ENCODE results near the gene XIRP2.

XIRP2 gene

GRCh38 chr2:167132906-167133555 lies 244.8 kb downstream of the XIRP2 start:
- TF ChIP-seq MAX (IDR thresholded peaks at IDR 0.05; ENCODE audit: low read depth, low read length), result no peak
- no peak for TF ChIP-seq POLR2A (IDR thresholded peaks at IDR 0.05; ENCODE audit: extremely low read depth, insufficient read length)
- TF ChIP-seq MYC (IDR thresholded peaks at IDR 0.05; ENCODE audit: low read depth, low read length), result no peak
- no peak for TF ChIP-seq CTCF (IDR thresholded peaks at IDR 0.05; ENCODE audit: low read depth, low read length)
- H3K4me3 ChIP-seq (ENCODE audit: low read depth, low read length), result no peak overlapping the region
- DNase-seq (ENCODE audit: low read depth), result no peak

GRCh38 chr2:167133614-167134013 lies 245.3 kb downstream of the XIRP2 start:
- no peak for DNase-seq (ENCODE audit: low read depth)
- no peak overlapping the region for H3K4me3 ChIP-seq (ENCODE audit: low read depth, low read length)
- TF ChIP-seq CTCF (IDR thresholded peaks at IDR 0.05; ENCODE audit: low read depth, low read length) (no peak), MYC (IDR thresholded peaks at IDR 0.05; ENCODE audit: low read depth, low read length) (no peak), MAX (IDR thresholded peaks at IDR 0.05; ENCODE audit: low read depth, low read length) (no peak), POLR2A (IDR thresholded peaks at IDR 0.05; ENCODE audit: extremely low read depth, insufficient read length) (no peak)

- H3K4me3 ChIP-seq (ENCODE audit: low read depth, low read length), result no peak overlapping the region
- no peak for DNase-seq (ENCODE audit: low read depth)
Observed at GRCh38 chr2:167134381-167135072, 246.2 kb downstream of the XIRP2 start.

GRCh38 chr2:167135706-167136105 lies 247.4 kb downstream of the XIRP2 start:
- no peak for DNase-seq (ENCODE audit: low read depth)
- H3K4me3 ChIP-seq (ENCODE audit: low read depth, low read length), result no peak overlapping the region
- TF ChIP-seq POLR2A (IDR thresholded peaks at IDR 0.05; ENCODE audit: extremely low read depth, insufficient read length), result no peak

More at GRCh38 chr2:167134381-167135072, 246.2 kb downstream of the XIRP2 start:
- TF ChIP-seq POLR2A (IDR thresholded peaks at IDR 0.05; ENCODE audit: extremely low read depth, insufficient read length), result no peak
- TF ChIP-seq CTCF (IDR thresholded peaks at IDR 0.05; ENCODE audit: low read depth, low read length), result no peak
- no peak for TF ChIP-seq MAX (IDR thresholded peaks at IDR 0.05; ENCODE audit: low read depth, low read length)
- TF ChIP-seq MYC (IDR thresholded peaks at IDR 0.05; ENCODE audit: low read depth, low read length), result no peak

- TF ChIP-seq CTCF (IDR thresholded peaks at IDR 0.05; ENCODE audit: low read depth, low read length), result no peak
- TF ChIP-seq MYC (IDR thresholded peaks at IDR 0.05; ENCODE audit: low read depth, low read length), result no peak
- no peak for TF ChIP-seq POLR2A (IDR thresholded peaks at IDR 0.05; ENCODE audit: extremely low read depth, insufficient read length)
- no peak for TF ChIP-seq MAX (IDR thresholded peaks at IDR 0.05; ENCODE audit: low read depth, low read length)
Observed at GRCh38 chr2:167136879-167137596, 248.8 kb downstream of the XIRP2 start.

GRCh38 chr2:167140330-167140729 lies 252.1 kb downstream of the XIRP2 start:
- no peak overlapping the region for H3K4me3 ChIP-seq (ENCODE audit: low read depth, low read length)
- no peak for DNase-seq (ENCODE audit: low read depth)
- TF ChIP-seq MYC (IDR thresholded peaks at IDR 0.05; ENCODE audit: low read depth, low read length), result no peak
- no peak for TF ChIP-seq MAX (IDR thresholded peaks at IDR 0.05; ENCODE audit: low read depth, low read length)
- TF ChIP-seq POLR2A (IDR thresholded peaks at IDR 0.05; ENCODE audit: extremely low read depth, insufficient read length), result no peak
- TF ChIP-seq CTCF (IDR thresholded peaks at IDR 0.05; ENCODE audit: low read depth, low read length), result no peak

More at GRCh38 chr2:167136879-167137596, 248.8 kb downstream of the XIRP2 start:
- DNase-seq (ENCODE audit: low read depth), result no peak
- H3K4me3 ChIP-seq (ENCODE audit: low read depth, low read length), result no peak overlapping the region
